Calu3 (cell line): Measurements from ENCODE around the gene ITGB7. TPM values are rescaled to one million over a fixed set of nuclear protein-coding genes. Genes with fewer than 3 reads are reported as not detected.

Experiments used
- BruUV-seq: library from RNA; stranded (reverse); fragments of 400-500 nt; replicated peaks from 2 replicates; lab custom pipeline; 2021; lab: Mats Ljungman, UMichigan
- CTCF ChIA-PET: fragments of 300-600 bp; sonication (Branson Sonifier 250); formaldehyde crosslinking; loops from one replicate; lab custom pipeline; 2022; ENCODE audit warnings: antibody characterized with exemption; lab: Charles Lee
- DNase-seq: peaks from one replicate; pipeline ENCODE4 v3.0.0; 2022
- H3K27ac Mint-ChIP-seq: one replicate; pipeline ENCODE4 v1.8.0; 2022; ENCODE audit warnings: mixed read lengths; ENCODE audit not compliant: unreplicated experiment
- H3K27me3 Mint-ChIP-seq: one replicate; pipeline ENCODE4 v1.8.0; 2022; ENCODE audit warnings: mixed read lengths; ENCODE audit not compliant: unreplicated experiment
- H3K36me3 Mint-ChIP-seq: one replicate; pipeline ENCODE4 v1.8.0; 2022; ENCODE audit warnings: mild to moderate bottlenecking, moderate library complexity, mixed read lengths; ENCODE audit not compliant: insufficient read depth, unreplicated experiment
- H3K4me1 Mint-ChIP-seq: one replicate; pipeline ENCODE4 v1.8.0; 2022; ENCODE audit warnings: mild to moderate bottlenecking, low read depth, mixed read lengths; ENCODE audit not compliant: unreplicated experiment
- H3K4me3 Mint-ChIP-seq: one replicate; pipeline ENCODE4 v1.8.0; 2022; ENCODE audit warnings: mild to moderate bottlenecking, low read depth, moderate library complexity, mixed read lengths; ENCODE audit not compliant: unreplicated experiment
- H3K9me3 Mint-ChIP-seq: one replicate; pipeline ENCODE4 v1.8.0; 2022; ENCODE audit warnings: low read depth, mixed read lengths; ENCODE audit not compliant: unreplicated experiment
- intact Hi-C: fragments of 100-400 bp; cut with micrococcal nuclease; formaldehyde crosslinking; loops from one replicate; pipeline ENCODE4 v1.10.0; 2022; ENCODE audit not compliant: unreplicated experiment
- total RNA-seq: library from RNA; stranded (reverse); gene quantifications from 2 replicates; pipeline ENCODE4 v1.2.3, GENCODE V29; 2022
- TF ChIP-seq, protein P1 (sequence below): fragments of 200-600 bp; IDR thresholded peaks from one replicate; pipeline ENCODE4 v1.8.0; 2022; ENCODE audit warnings: antibody characterized with exemption; ENCODE audit not compliant: unreplicated experiment

Gene ITGB7
- total RNA-seq, 1 experiment from 2014 or later, result 4.3 TPM

GRCh38 chr12:53171725-53172329 is 35.2 kb downstream of the ITGB7 start:
- no TSS peak for BruUV-seq
- peaks cover 8% of the 10 kb centered on the region for H3K4me1 Mint-ChIP-seq
- H3K27me3 Mint-ChIP-seq, result no peaks in the 10 kb centered on the region
- intact Hi-C loops, result no loop called here
- no peaks in the 10 kb centered on the region for H3K9me3 Mint-ChIP-seq
- H3K27ac Mint-ChIP-seq, result no peak overlapping the region
- H3K4me3 Mint-ChIP-seq, result no peak overlapping the region
- H3K36me3 Mint-ChIP-seq, result no peaks in the 10 kb centered on the region
- no peak for DNase-seq
- TF ChIP-seq, protein P1, sequence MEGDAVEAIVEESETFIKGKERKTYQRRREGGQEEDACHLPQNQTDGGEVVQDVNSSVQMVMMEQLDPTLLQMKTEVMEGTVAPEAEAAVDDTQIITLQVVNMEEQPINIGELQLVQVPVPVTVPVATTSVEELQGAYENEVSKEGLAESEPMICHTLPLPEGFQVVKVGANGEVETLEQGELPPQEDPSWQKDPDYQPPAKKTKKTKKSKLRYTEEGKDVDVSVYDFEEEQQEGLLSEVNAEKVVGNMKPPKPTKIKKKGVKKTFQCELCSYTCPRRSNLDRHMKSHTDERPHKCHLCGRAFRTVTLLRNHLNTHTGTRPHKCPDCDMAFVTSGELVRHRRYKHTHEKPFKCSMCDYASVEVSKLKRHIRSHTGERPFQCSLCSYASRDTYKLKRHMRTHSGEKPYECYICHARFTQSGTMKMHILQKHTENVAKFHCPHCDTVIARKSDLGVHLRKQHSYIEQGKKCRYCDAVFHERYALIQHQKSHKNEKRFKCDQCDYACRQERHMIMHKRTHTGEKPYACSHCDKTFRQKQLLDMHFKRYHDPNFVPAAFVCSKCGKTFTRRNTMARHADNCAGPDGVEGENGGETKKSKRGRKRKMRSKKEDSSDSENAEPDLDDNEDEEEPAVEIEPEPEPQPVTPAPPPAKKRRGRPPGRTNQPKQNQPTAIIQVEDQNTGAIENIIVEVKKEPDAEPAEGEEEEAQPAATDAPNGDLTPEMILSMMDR, result no peak
- CTCF ChIA-PET, result no interaction called here

GRCh38 chr12:53170876-53171724 is 36.0 kb downstream of the ITGB7 start:
- intact Hi-C loops, result no loop called here
- CTCF ChIA-PET, result no interaction called here

DNA sequence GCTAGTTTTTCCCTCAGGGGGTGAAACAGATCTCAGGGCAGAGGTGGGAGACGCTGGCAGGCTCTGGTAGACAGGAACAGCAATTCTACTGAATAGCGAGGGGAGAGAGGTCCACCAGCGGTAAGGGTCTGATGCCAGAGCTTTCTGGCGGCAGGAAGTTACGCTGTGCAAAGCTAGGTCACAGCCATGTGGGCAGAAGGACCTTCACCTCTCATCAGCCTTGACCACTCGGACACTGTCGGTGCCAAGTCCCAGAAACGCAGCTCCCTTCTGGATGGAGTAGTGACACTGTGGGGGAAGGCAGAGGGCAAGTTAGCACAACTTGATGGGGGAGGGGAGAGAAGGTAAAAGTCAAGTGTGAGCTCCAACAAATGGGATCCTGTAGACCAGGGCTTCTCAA is 36.8 kb downstream of the ITGB7 start:
- no TSS peak for BruUV-seq
- no peak for DNase-seq
- Mint-ChIP-seq H3K27me3 (no peaks in the 10 kb centered on the region), H3K36me3 (no peaks in the 10 kb centered on the region), H3K27ac (no peak overlapping the region), H3K9me3 (no peaks in the 10 kb centered on the region), H3K4me1 (peaks cover 6% of the 10 kb centered on the region), H3K4me3 (no peak overlapping the region)
- CTCF ChIA-PET, result no interaction called here
- intact Hi-C loops, result no loop called here
- TF ChIP-seq, protein P1, result no peak

More at GRCh38 chr12:53170876-53171724, 36.0 kb downstream of the ITGB7 start:
- DNase-seq, result no peak
- no peaks in the 10 kb centered on the region for H3K9me3 Mint-ChIP-seq
- TF ChIP-seq, protein P1, result no peak
- no TSS peak for BruUV-seq
- H3K4me1 Mint-ChIP-seq, result peaks cover 8% of the 10 kb centered on the region
- H3K4me3 Mint-ChIP-seq, result no peak overlapping the region
- no peaks in the 10 kb centered on the region for H3K27me3 Mint-ChIP-seq
- H3K27ac Mint-ChIP-seq, result no peak overlapping the region
- H3K36me3 Mint-ChIP-seq, result no peaks in the 10 kb centered on the region

- Mint-ChIP-seq H3K9me3 (no peaks in the 10 kb centered on the region), H3K27me3 (no peaks in the 10 kb centered on the region), H3K27ac (no peak overlapping the region), H3K36me3 (no peaks in the 10 kb centered on the region), H3K4me1 (no peaks in the 10 kb centered on the region), H3K4me3 (no peak overlapping the region)
- CTCF ChIA-PET, result no interaction called here
- intact Hi-C loops, result no loop called here
- no TSS peak for BruUV-seq
- DNase-seq, result no peak
- TF ChIP-seq, protein P1, result no peak
Measured at GRCh38 chr12:53169644-53170043, 37.4 kb downstream of the ITGB7 start.
